Mucosa of stomach (tissue), 1 donor: ENCODE results near the gene SENP8.
A peak's percentile ranks its signal among the peaks of the same experiment; 100 is the strongest.

Source experiments
- H3K27me3 ChIP-seq: one replicate; pipeline ENCODE4 v1.7.0; 2013; ENCODE audit warnings: mild to moderate bottlenecking, low read length; ENCODE audit not compliant: control insufficient read depth, insufficient read depth
- H3K36me3 ChIP-seq: one replicate; pipeline ENCODE4 v1.7.0; 2013; ENCODE audit warnings: low read length; ENCODE audit not compliant: control insufficient read depth, insufficient read depth
- H3K4me1 ChIP-seq: one replicate; pipeline ENCODE4 v1.7.0; 2013; ENCODE audit warnings: mild to moderate bottlenecking, low read length; ENCODE audit not compliant: control insufficient read depth, insufficient read depth
- H3K4me3 ChIP-seq: one replicate; pipeline ENCODE4 v1.7.0; 2013; ENCODE audit warnings: low read length
- H3K9ac ChIP-seq: one replicate; pipeline ENCODE4 v1.7.0; 2013; ENCODE audit warnings: mild to moderate bottlenecking, low read length, moderate library complexity
- H3K9me3 ChIP-seq: one replicate; pipeline ENCODE4 v1.7.0; 2013; ENCODE audit warnings: mild to moderate bottlenecking, low read length, moderate library complexity; ENCODE audit not compliant: control insufficient read depth
- donor health status: Pancreatic carcinoma.

SENP8 gene

GRCh38 chr15:72117486-72118016, 652 bp upstream of the SENP8 start:
- Histone ChIP-seq H3K27me3 (no peaks in the 10 kb centered on the region), H3K9ac (peak overlapping the region; percentile 76), H3K9me3 (no peaks in the 10 kb centered on the region), H3K36me3 (no peaks in the 10 kb centered on the region), H3K4me3 (peak overlapping the region; percentile 80), H3K4me1 (peaks cover 3% of the 10 kb centered on the region)

- no peaks in the 10 kb centered on the region for H3K9me3 ChIP-seq
- no peaks in the 10 kb centered on the region for H3K4me1 ChIP-seq
Observed at GRCh38 chr15:72124218-72124617, 6.0 kb downstream of the SENP8 start.

DNA sequence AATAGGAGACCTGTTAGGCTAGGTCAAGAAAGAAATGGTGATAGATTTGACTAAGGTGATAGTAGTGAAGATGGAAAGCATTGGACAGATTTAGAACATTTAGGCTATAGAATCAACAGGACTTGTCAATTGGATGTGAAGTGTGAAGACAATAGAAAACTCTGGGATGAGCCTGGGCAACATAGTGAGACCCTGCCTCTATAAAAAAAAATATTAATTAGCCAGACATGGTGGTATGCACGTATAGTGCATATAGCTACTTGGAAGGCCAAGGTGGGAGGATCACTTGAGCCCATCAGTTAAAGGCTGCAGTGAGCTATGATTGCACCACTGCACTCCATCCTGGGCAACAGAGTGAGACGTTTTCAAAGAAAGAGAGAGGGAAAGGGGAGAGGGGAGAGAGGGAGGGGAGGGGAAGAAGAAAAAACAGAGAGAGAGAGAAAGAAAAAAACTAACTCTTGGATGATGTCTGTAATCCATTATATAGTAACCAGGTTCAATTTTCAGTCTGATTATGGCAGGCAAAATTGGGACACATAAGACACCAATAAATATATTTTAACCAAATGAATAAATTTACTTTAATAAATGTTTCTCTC, 9.6 kb downstream of the SENP8 start:
- H3K4me1 ChIP-seq = no peaks in the 10 kb centered on the region
- H3K4me3 ChIP-seq = no peak overlapping the region
- no peaks in the 10 kb centered on the region for H3K9me3 ChIP-seq
- H3K9ac ChIP-seq = no peak overlapping the region
- H3K36me3 ChIP-seq = no peaks in the 10 kb centered on the region
- H3K27me3 ChIP-seq = peaks cover 3% of the 10 kb centered on the region

More at GRCh38 chr15:72124218-72124617, 6.0 kb downstream of the SENP8 start:
- H3K4me3 ChIP-seq = no peak overlapping the region
- H3K9ac ChIP-seq = no peak overlapping the region
- H3K27me3 ChIP-seq = no peaks in the 10 kb centered on the region
- no peaks in the 10 kb centered on the region for H3K36me3 ChIP-seq

GRCh38 chr15:72128359-72128758, 10.2 kb downstream of the SENP8 start:
- no peak overlapping the region for H3K9ac ChIP-seq
- no peaks in the 10 kb centered on the region for H3K36me3 ChIP-seq
- no peaks in the 10 kb centered on the region for H3K9me3 ChIP-seq
- peaks cover 3% of the 10 kb centered on the region for H3K27me3 ChIP-seq
- no peaks in the 10 kb centered on the region for H3K4me1 ChIP-seq
- H3K4me3 ChIP-seq = no peak overlapping the region

- Histone ChIP-seq H3K36me3 (no peaks in the 10 kb centered on the region), H3K4me3 (no peak overlapping the region), H3K9ac (no peak overlapping the region), H3K27me3 (peaks cover 3% of the 10 kb centered on the region), H3K9me3 (no peaks in the 10 kb centered on the region), H3K4me1 (no peaks in the 10 kb centered on the region)
Observed at GRCh38 chr15:72130272-72130671, 12.1 kb downstream of the SENP8 start.

DNA sequence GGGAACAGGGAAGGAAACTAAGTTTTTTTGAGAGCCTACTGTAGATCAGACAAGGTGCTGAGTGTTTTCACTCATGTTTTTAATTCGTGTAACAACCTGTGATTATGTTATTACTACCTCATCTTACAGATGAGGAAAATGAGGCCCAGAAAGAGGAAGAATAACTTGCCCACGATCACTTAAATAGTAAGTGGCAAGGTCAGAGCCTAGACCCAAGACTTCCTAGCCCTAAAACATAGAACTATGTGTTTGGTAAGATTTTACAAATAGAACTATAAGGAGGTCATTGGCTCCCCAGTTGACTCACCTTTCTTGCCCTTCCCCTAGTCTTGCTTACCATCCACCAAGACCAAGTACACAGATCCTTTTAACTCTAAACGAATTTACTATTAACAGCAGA, 13.7 kb downstream of the SENP8 start:
- Histone ChIP-seq H3K27me3 (peaks cover 3% of the 10 kb centered on the region), H3K4me3 (no peak overlapping the region), H3K9me3 (no peaks in the 10 kb centered on the region), H3K9ac (no peak overlapping the region), H3K4me1 (peaks cover 5% of the 10 kb centered on the region), H3K36me3 (no peaks in the 10 kb centered on the region)

- no peaks in the 10 kb centered on the region for H3K36me3 ChIP-seq
- peaks cover 8% of the 10 kb centered on the region for H3K4me1 ChIP-seq
- H3K27me3 ChIP-seq = peaks cover 3% of the 10 kb centered on the region
- no peak overlapping the region for H3K9ac ChIP-seq
- H3K9me3 ChIP-seq = no peaks in the 10 kb centered on the region
- no peak overlapping the region for H3K4me3 ChIP-seq
Observed at GRCh38 chr15:72133211-72133610, 15.0 kb downstream of the SENP8 start.

DNA sequence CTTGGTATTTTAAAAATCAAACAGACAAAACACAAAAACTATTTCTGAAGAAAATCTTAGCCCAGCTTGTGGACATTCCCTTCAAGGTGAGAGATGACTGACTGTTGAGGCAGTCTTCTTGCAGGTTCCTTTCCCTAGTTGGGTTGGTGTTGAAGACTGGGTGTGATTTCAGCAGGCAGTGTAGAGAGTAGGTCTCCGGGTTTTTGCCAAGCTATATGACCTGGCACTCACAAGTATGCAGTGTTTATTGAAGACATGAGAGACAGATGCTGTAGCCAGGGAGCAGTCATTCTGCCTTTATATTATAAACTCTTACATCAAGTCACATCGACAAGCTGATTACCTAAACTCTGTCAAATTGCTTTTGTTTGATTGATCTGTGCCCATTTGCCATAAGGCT, 17.5 kb downstream of the SENP8 start:
- H3K27me3 ChIP-seq = peaks cover 3% of the 10 kb centered on the region
- no peak overlapping the region for H3K4me3 ChIP-seq

GRCh38 chr15:72136170-72137051, 18.2 kb downstream of the SENP8 start:
- H3K9ac ChIP-seq = no peak overlapping the region
- H3K4me1 ChIP-seq = peaks cover 10% of the 10 kb centered on the region
- H3K9me3 ChIP-seq = no peaks in the 10 kb centered on the region
- no peak overlapping the region for H3K4me3 ChIP-seq
- H3K36me3 ChIP-seq = no peaks in the 10 kb centered on the region
- H3K27me3 ChIP-seq = peaks cover 3% of the 10 kb centered on the region

More for the DNA sequence above, 17.5 kb downstream of the SENP8 start:
- H3K36me3 ChIP-seq = no peaks in the 10 kb centered on the region
- H3K9me3 ChIP-seq = no peaks in the 10 kb centered on the region
- H3K4me1 ChIP-seq = peaks cover 8% of the 10 kb centered on the region
- H3K9ac ChIP-seq = no peak overlapping the region

GRCh38 chr15:72139667-72140066, 21.5 kb downstream of the SENP8 start:
- Histone ChIP-seq H3K4me1 (peaks cover 14% of the 10 kb centered on the region), H3K9ac (no peak overlapping the region), H3K36me3 (no peaks in the 10 kb centered on the region), H3K9me3 (no peaks in the 10 kb centered on the region), H3K4me3 (no peak overlapping the region), H3K27me3 (no peaks in the 10 kb centered on the region)

DNA sequence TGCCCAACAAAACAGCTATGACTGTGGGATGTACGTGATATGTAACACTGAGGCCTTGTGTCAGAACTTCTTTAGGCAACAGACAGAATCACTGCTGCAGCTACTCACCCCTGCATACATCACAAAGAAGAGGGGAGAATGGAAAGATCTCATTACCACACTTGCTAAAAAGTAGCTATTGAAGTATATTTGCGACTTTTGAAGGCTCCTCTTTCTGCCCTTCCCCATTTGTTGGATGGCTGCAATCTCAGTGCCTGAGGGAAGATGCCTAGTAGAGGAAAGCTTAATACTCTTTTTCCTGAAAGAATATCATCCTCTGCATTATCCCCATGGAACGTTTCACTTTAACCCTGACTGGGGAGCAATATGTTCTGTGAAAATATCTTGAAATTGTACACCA, 21.9 kb downstream of the SENP8 start:
- no peak overlapping the region for H3K4me3 ChIP-seq
- no peaks in the 10 kb centered on the region for H3K9me3 ChIP-seq

More for the DNA sequence above, 21.9 kb downstream of the SENP8 start:
- Histone ChIP-seq H3K27me3 (no peaks in the 10 kb centered on the region), H3K9ac (no peak overlapping the region), H3K4me1 (peaks cover 14% of the 10 kb centered on the region), H3K36me3 (no peaks in the 10 kb centered on the region)
